GM19372 (cell line): ENCODE results near the gene LRRFIP1.
A peak's percentile ranks its signal among the peaks of the same experiment; 100 is the strongest.
"Not testable (repeated sequence)": the region's sequence is repeated elsewhere in the genome, so short reads cannot be mapped to it uniquely, and the experiment has no call there.

Source experiments
- ATAC-seq: cut with Tn5 transposase; IDR thresholded peaks from one replicate; pipeline ENCODE4 v1.9.1; 2021; ENCODE audit warnings: mild to moderate bottlenecking, low read depth, moderate library complexity; ENCODE audit not compliant: unreplicated experiment

The LRRFIP1 gene

GRCh38 chr2:237736783-237737182 lies 109.4 kb downstream of the LRRFIP1 start:
- ATAC-seq, result no peak

GRCh38 chr2:237737196-237737865 lies 109.9 kb downstream of the LRRFIP1 start:
- no peak for ATAC-seq

- no peak for ATAC-seq
Observed at GRCh38 chr2:237738255-237738654, 110.9 kb downstream of the LRRFIP1 start.

- no peak for ATAC-seq
Observed at GRCh38 chr2:237739101-237739500, 111.7 kb downstream of the LRRFIP1 start.

- no peak for ATAC-seq
Observed at GRCh38 chr2:237742191-237742590, 114.8 kb downstream of the LRRFIP1 start.

GRCh38 chr2:237742614-237743013 lies 115.2 kb downstream of the LRRFIP1 start:
- ATAC-seq, result no peak

GRCh38 chr2:237743024-237743423 lies 115.6 kb downstream of the LRRFIP1 start:
- ATAC-seq, result no peak

- no peak for ATAC-seq
Observed at GRCh38 chr2:237743561-237744269, 116.3 kb downstream of the LRRFIP1 start.

GRCh38 chr2:237744270-237744612 lies 116.9 kb downstream of the LRRFIP1 start:
- ATAC-seq, result no peak

GRCh38 chr2:237744613-237745249 lies 117.3 kb downstream of the LRRFIP1 start:
- ATAC-seq, result no peak

DNA sequence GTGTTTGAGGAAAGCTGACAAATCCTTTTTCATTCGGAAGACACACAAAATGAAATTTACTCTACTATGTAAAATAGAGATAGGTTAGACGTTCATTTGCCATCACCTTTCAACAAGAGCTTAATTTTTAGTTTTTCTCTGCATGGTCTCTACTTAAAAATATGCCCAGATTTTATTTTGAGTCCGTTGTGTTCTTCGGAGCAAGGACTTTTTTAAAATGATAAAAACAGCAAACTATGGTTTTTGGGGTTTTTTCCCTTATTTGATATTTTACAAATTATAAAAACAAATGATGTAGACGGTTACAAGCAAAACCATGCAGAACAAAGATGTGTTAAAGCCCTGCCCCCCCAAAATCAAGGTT lies 117.8 kb downstream of the LRRFIP1 start:
- ATAC-seq, result no peak

DNA sequence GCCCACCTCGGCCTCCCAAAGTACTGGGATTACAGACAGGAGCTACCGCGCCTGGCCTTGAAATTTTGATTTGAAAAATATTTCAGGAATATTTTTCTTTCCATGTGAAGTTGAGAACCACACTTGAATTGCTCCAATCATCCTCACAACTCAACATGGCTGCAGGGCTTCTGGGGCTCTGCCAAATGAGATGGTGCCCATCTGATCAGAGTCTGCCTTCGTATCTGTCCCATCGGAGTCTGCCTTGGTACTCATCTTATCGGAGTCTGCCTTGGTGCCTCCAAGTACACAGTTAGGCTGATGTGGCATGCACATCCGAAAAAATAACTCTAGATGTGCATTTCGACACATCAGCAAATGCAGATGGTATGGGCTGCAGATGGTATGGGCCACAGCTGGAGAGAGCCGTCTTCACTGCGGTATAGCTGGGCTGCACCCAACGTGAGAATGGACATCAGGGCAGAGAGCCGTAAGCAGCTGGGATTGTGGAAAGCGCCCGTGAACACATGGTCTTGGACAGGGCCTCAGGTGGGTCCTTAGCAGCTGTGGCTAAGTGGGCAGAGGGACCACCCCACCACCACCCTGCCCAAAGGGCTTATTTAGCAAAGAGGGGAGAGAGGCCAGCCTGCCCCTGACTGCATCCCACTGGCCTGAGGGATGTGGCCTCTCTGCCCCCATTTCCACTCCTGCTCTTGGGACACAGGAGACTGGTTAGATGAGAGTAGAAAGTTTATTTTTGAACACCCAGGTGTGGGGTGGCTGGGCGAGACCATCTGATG lies 119.1 kb downstream of the LRRFIP1 start:
- ATAC-seq, result no peak

DNA sequence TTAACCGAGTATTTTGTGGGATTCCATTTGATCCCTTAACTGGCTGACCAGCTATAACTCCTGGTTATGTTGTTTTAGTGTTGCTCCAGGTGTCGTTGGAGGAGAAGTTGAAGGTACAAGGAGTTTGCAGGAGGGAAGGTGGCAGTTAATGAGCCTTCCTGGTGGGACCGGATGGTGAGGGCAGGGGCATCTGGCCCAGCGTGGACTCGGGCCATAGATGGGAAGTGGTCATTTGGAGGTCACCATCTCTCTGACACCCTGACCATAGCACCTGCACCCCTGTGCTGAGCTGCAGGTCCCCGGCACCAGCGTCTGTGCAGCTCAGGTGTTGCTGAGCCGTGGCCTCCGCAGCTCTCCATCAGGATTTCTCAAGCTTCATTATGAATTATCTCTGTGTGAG lies 119.8 kb downstream of the LRRFIP1 start:
- no peak for ATAC-seq

DNA sequence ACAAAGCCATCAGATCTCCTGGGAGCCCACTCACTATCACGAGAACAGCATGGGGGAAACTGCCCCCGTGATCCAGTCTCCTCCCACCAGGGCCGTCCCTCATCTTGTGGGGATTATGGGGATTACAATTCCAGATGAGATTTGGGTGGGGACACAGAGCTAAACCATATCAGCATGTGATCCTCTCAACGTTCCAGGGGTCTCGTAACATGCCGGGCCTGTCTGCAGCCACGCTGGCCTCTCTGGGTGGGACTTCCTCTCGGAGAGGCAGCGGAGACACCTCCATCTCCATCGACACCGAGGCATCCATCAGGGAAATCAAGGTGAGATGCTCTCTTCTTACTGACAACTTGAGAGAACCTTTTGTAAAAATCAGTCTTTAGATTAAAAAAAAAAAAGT lies 121.6 kb downstream of the LRRFIP1 start:
- no peak for ATAC-seq

DNA sequence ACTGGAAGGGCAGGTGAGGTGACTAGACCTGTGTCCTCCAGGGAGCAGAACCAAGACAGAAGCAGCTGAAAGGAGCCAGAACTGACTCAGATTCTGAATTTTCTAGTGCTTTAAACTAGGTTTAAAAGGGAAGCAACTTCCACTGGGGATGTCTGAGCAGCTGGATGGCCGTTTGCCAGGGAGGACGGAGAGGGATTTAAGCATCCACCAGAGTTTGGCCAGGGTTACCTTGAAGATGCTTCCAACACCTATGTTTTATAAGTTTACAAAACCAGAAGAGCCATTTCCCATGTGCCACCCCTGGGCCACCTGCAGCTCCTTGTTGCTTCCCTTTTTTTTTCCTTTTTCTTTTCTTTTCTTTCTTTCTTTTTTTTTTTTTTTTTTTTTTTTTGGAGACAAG lies 122.6 kb downstream of the LRRFIP1 start:
- no peak for ATAC-seq

- not testable (repeated sequence) for ATAC-seq
Observed at GRCh38 chr2:237750441-237750840, 123.1 kb downstream of the LRRFIP1 start.

DNA sequence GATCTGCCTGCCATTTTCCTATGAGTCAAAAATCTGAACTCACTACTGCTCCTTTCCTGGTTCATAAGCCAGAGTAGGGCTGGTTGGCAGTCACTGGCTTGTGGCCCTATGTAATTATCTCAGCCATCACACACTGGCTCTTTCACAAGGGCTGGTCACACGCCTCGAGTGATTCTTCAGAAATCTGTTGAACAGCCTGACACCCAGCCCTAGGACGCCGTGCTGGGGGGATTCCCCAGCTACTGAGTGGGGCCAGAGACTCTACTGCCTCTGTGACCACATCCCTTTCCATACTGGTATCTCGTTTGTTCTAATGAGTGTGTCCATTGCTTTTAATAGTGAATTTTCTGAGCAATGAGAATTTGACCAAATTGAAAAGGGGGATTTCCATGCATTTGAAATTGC lies 125.4 kb downstream of the LRRFIP1 start:
- peak; percentile 98 for ATAC-seq

DNA sequence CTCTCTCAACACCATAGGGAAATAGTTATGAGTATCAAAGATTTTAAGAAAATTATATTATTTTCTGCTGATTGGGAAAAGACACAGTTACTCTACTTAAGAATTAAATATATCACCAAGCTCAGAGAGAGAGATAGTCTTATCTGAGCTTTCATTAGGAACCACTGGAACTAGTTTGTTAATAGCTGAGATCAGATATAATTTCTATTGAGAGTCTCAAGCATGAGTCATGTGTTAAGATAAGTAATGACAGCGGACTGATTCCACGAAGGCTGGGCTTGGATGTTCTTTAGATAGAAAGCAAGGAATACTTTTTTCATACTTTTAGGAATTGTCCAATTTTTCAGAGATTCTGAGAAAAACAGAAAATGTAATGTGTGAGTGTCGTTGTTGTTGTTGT lies 126.8 kb downstream of the LRRFIP1 start:
- ATAC-seq, result no peak

DNA sequence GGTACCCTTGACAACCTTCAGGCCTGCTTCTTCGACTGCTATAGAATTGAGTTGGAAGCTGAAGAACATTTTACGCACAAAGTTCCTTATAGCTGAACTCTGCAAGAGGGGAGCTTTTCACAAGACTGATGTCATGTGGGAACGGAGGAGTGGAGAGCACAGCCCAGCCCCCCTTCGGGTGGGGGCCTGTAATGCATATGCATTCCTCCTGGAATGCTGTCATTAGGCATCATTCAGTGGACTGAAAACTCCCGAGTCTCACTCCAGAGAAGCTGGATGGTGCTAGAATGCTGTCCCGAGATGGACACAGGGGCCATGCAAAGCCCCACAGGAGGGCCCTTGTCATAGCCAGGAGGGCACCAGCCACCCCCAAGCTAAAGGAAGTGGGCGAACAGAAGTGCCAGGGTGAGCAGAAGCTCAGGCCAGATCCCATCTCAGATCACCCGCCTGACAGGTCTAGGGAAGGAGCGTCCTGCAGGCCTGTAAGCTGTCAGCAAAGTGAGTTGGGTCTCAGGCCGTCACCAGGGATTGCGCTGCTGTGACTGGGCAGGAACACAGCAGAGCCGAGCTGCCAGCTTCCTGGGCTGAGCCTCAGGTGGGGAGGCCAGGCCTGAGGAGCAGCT lies 127.3 kb downstream of the LRRFIP1 start:
- ATAC-seq, result no peak

GRCh38 chr2:237757616-237758015 lies 130.2 kb downstream of the LRRFIP1 start:
- no peak for ATAC-seq

- no peak for ATAC-seq
Observed at GRCh38 chr2:237758185-237758584, 130.8 kb downstream of the LRRFIP1 start.
